Naive thymus-derived CD4-positive, alpha-beta T cell (primary cell): ENCODE data around the gene NARS2. TPM values are rescaled to one million over a fixed set of nuclear protein-coding genes. Genes with fewer than 3 reads are reported as not detected.

Experiments
- ATAC-seq: fragments of 150-1000 bp; cut with Tn5 transposase; 2 replicates; pipeline ENCODE4 v1.10.0; 2021; ENCODE audit warnings: mild to moderate bottlenecking, moderate library complexity
- CTCF ChIA-PET: fragments of 350-600 bp; sonication (Branson Sonifier 250); formaldehyde crosslinking; loops from one replicate; lab custom pipeline; 2021; ENCODE audit warnings: antibody characterized with exemption; lab: Charles Lee
- POLR2A ChIA-PET: fragments of 350-600 bp; sonication (Branson Sonifier 250); formaldehyde crosslinking; loops from one replicate; lab custom pipeline; 2021; ENCODE audit warnings: antibody characterized with exemption, inconsistent platforms; lab: Charles Lee
- DNase-seq, 9 donors: peaks; one replicate each; pipeline versions ENCODE4 v3.0.0 to v3.0.0-alpha.2; 2020 to 2022; ENCODE audit warnings: mixed read lengths in 1 of 9
- H3K27ac ChIP-seq: one replicate; pipeline ENCODE4 v1.7.0; 2013; ENCODE audit warnings: mild to moderate bottlenecking, low read depth, low read length, moderate library complexity
- H3K27me3 ChIP-seq, 2 donors: one replicate each; pipeline ENCODE4 v1.7.0; 2013; ENCODE audit warnings: low read length in 2 of 2, mild to moderate bottlenecking in 2 of 2, moderate library complexity in 2 of 2; ENCODE audit not compliant: control insufficient read depth in 2 of 2, insufficient read depth in 2 of 2
- H3K36me3 ChIP-seq, 3 experiments: 1 replicate in 2 of 3; 2 replicates in 1 of 3; pipeline ENCODE4 v1.7.0; 2013; ENCODE audit warnings: low read length in 3 of 3, mild to moderate bottlenecking in 3 of 3, moderate library complexity in 1 of 3; ENCODE audit not compliant: insufficient read depth in 3 of 3, control insufficient read depth in 2 of 3
- H3K4me1 ChIP-seq, 2 donors: one replicate each; pipeline ENCODE4 v1.7.0; 2013; ENCODE audit warnings: low read length in 2 of 2, mild to moderate bottlenecking in 2 of 2, moderate library complexity in 1 of 2; ENCODE audit not compliant: control insufficient read depth in 2 of 2, insufficient read depth in 2 of 2
- H3K4me3 ChIP-seq: 2 replicates; pipeline ENCODE4 v1.7.0; 2013; ENCODE audit warnings: mild to moderate bottlenecking, low read length
- H3K9me3 ChIP-seq, 3 experiments: 1 replicate in 2 of 3; 2 replicates in 1 of 3; pipeline ENCODE4 v1.7.0; 2013; ENCODE audit warnings: low read length in 3 of 3; ENCODE audit not compliant: control insufficient read depth in 2 of 3
- H3K27ac Mint-ChIP-seq, 9 donors: one replicate each; pipeline ENCODE4 v1.8.0; 2020 to 2022; ENCODE audit warnings: mixed read lengths in 9 of 9, mild to moderate bottlenecking in 8 of 9, moderate library complexity in 5 of 9, inconsistent platforms in 2 of 9
- H3K27me3 Mint-ChIP-seq, 5 donors: one replicate each; pipeline ENCODE4 v1.8.0; 2021 to 2022; ENCODE audit warnings: mixed read lengths in 5 of 5, mild to moderate bottlenecking in 1 of 5
- H3K36me3 Mint-ChIP-seq, 5 donors: one replicate each; pipeline ENCODE4 v1.8.0; 2020 to 2022; ENCODE audit warnings: mixed read lengths in 5 of 5, mild to moderate bottlenecking in 3 of 5, inconsistent platforms in 1 of 5
- H3K4me1 Mint-ChIP-seq, 7 donors: one replicate each; pipeline ENCODE4 v1.8.0; 2020 to 2022; ENCODE audit warnings: mixed read lengths in 7 of 7, mild to moderate bottlenecking in 3 of 7, inconsistent platforms in 1 of 7
- H3K4me3 Mint-ChIP-seq, 10 donors: one replicate each; pipeline ENCODE4 v1.8.0; 2020 to 2022; ENCODE audit warnings: mild to moderate bottlenecking in 10 of 10, mixed read lengths in 10 of 10, moderate library complexity in 6 of 10, inconsistent platforms in 2 of 10
- H3K9me3 Mint-ChIP-seq, 11 donors: one replicate each; pipeline ENCODE4 v1.8.0; 2020 to 2022; ENCODE audit warnings: mixed read lengths in 11 of 11, mild to moderate bottlenecking in 4 of 11, inconsistent platforms in 1 of 11, moderate library complexity in 1 of 11
- intact Hi-C, 2 donors: fragments of 100-400 bp; cut with micrococcal nuclease; formaldehyde crosslinking; loops; one replicate each; pipeline ENCODE4 v1.15.1; 2023
- polyA plus RNA-seq, 2 donors: library from polyadenylated mRNA; unstranded; fragments of 300-500 nt; fragmentation: Illumina TruSeq; gene quantifications; one replicate each; pipeline ENCODE4 v1.2.3, GENCODE V29; 2021
- total RNA-seq, 6 experiments: library from RNA in 5 of 6; stranded (reverse) in 5 of 6; gene quantifications; 1 replicate in 5 of 6; 2 replicates in 1 of 6; pipeline ENCODE4 v1.2.3 and lab custom pipeline; 2021 to 2026

NARS2 gene
- total and polyA plus RNA-seq, 7 experiments from 2014 or later = 9.3 to 21.5 (median 19.0) TPM

DNA sequence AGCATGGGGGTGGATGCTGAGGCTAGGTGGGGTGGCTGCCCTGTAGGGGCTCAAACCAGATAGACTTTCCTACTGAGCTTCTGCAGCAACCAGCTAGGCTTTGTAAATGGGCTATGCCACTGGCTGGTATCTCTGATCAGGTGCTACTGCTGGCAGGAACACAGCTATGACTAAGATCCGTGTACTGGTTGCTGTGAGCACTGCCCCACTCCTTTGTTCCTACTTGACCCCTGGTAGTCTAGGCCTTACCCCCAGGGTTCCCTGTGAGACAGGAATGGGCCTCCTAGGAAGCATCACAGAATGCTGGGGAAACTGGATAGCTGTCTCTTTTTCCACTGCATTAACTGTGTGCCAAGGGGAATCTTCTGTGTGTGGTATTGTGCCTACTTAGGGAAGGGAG lies 98.6 kb downstream of the NARS2 start:
- CTCF ChIA-PET = interaction anchor here (1.1 to 1.2 kb wide), 2 partner anchors 17 to 88 kb away, joined by 3 read pairs; no protein-coding TSS in a partner anchor
- Histone ChIP-seq H3K4me3 (no peak overlapping the region), H3K27ac (no peak overlapping the region), H3K36me3 (peaks cover 0 to 10% (median 0%) of the 10 kb centered on the region in 3 experiments), H3K9me3 (no peaks in the 10 kb centered on the region), H3K27me3 (no peaks in the 10 kb centered on the region), H3K4me1 (no peaks in the 10 kb centered on the region)
- Mint-ChIP-seq H3K9me3 (peaks cover 0 to 6% (median 0%) of the 10 kb centered on the region in 11 donors), H3K27me3 (no peaks in the 10 kb centered on the region), H3K36me3 (peaks cover 12 to 61% (median 46%) of the 10 kb centered on the region in 5 donors), H3K4me3 (no peak overlapping the region), H3K27ac (no peak overlapping the region), H3K4me1 (peaks cover 0 to 2% (median 0%) of the 10 kb centered on the region in 7 donors)
- DNase-seq (no peak), ATAC-seq (no peak)
- intact Hi-C loops = no loop called here
- POLR2A ChIA-PET = no interaction called here

DNA sequence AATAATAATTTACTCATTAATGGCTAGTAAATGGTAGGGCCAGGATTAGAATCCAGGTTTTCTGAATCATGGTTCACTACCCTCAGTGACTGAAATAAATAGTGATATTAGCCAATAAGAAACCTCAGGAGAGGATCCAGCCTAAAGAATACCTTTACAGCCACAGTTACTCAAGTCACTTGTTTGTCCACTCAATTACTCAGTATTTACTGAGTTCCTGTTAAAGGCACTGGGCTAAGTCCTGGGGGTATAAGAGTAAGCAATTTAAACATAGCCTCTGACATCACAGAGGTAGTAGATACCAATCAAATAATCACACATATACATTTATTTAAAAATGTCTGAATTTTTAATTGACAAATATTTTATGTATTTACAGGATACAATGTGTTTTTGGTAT lies 100.2 kb downstream of the NARS2 start:
- no peak overlapping the region for H3K27ac ChIP-seq
- DNase-seq (no peak), ATAC-seq (no peak)
- peaks cover 0 to 5% (median 0%) of the 10 kb centered on the region in 3 experiments for H3K36me3 ChIP-seq
- CTCF ChIA-PET = no interaction called here
- no peaks in the 10 kb centered on the region for H3K4me1 ChIP-seq
- intact Hi-C loops = no loop called here
- H3K4me3 Mint-ChIP-seq = no peak overlapping the region
- H3K9me3 ChIP-seq = no peaks in the 10 kb centered on the region
- POLR2A ChIA-PET = no interaction called here
- no peaks in the 10 kb centered on the region for H3K27me3 ChIP-seq
- no peak overlapping the region for H3K27ac Mint-ChIP-seq
- peaks cover 0 to 7% (median 0%) of the 10 kb centered on the region in 7 donors for H3K4me1 Mint-ChIP-seq
- peaks cover 0 to 6% (median 0%) of the 10 kb centered on the region in 11 donors for H3K9me3 Mint-ChIP-seq
- H3K27me3 Mint-ChIP-seq = no peaks in the 10 kb centered on the region
- no peak overlapping the region for H3K4me3 ChIP-seq
- peaks cover 12 to 63% (median 46%) of the 10 kb centered on the region in 5 donors for H3K36me3 Mint-ChIP-seq

DNA sequence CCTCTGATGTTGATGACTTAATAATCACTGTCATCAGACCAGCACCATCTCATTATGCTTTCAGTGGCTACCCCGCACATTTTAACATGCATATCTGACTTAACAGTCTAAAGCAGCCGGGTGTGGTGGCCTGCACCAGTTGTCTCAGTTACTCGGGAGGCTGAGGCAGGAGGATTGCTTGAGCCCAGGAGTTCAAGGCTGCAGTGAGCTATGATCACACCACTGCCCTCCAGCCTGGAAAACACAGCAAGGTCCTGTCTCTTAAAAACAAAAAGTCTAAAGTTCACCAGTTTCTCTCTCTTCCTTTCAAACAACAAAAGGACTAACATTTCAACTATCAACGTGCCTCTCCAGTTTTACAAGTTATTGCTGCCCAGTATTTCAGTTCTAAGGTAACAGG lies 101.8 kb downstream of the NARS2 start:
- no peak for ATAC-seq
- Mint-ChIP-seq H3K27me3 (no peaks in the 10 kb centered on the region), H3K36me3 (peaks cover 12 to 56% (median 44%) of the 10 kb centered on the region in 5 donors), H3K9me3 (peaks cover 0 to 6% (median 0%) of the 10 kb centered on the region in 11 donors), H3K4me1 (peaks cover 0 to 11% (median 0%) of the 10 kb centered on the region in 7 donors), H3K27ac (no peak overlapping the region), H3K4me3 (no peak overlapping the region)
- DNase-seq = no peak
- ChIA-PET POLR2A (no interaction called here), CTCF (interaction anchor here (0.6 kb wide), 1 partner anchor 28 kb away, joined by 5 read pairs; no protein-coding TSS in a partner anchor)
- Histone ChIP-seq H3K9me3 (no peaks in the 10 kb centered on the region), H3K27me3 (no peaks in the 10 kb centered on the region), H3K4me1 (no peaks in the 10 kb centered on the region), H3K36me3 (peaks cover 0 to 5% (median 0%) of the 10 kb centered on the region in 3 experiments), H3K27ac (no peak overlapping the region), H3K4me3 (no peak overlapping the region)
- intact Hi-C loops = no loop called here

DNA sequence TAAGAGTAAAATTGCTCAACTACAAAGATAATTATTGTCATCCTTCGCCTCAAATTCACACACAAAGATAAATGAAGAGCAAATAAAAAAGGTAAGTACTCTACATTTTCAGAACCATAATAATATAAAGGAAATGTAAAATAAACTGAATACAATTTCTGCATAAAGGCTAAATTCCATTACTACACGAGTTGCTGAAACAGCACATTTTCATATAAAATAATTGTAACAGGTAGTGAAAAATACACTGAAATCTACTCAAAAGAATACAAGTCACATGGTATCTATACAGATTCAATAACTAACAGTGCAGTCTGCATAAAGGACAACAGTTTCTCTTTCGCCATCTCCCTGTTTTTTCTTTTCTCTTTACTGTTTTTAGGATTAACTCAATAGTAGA lies 102.3 kb downstream of the NARS2 start:
- H3K4me3 ChIP-seq = no peak overlapping the region
- no peak overlapping the region for H3K27ac ChIP-seq
- POLR2A ChIA-PET = no interaction called here
- peaks cover 0 to under 1% (median 0%) of the 10 kb centered on the region in 3 experiments for H3K36me3 ChIP-seq
- intact Hi-C loops = no loop called here
- no peaks in the 10 kb centered on the region for H3K9me3 ChIP-seq
- no peaks in the 10 kb centered on the region for H3K27me3 ChIP-seq
- Mint-ChIP-seq H3K9me3 (peaks cover 0 to 6% (median 0%) of the 10 kb centered on the region in 11 donors), H3K27ac (no peak overlapping the region), H3K4me1 (peaks cover 0 to 13% (median 0%) of the 10 kb centered on the region in 7 donors), H3K36me3 (peaks cover 7 to 51% (median 39%) of the 10 kb centered on the region in 5 donors), H3K27me3 (no peaks in the 10 kb centered on the region), H3K4me3 (no peak overlapping the region)
- DNase-seq (no peak), ATAC-seq (no peak)
- H3K4me1 ChIP-seq = no peaks in the 10 kb centered on the region
- CTCF ChIA-PET = interaction anchor here (0.6 kb wide), 1 partner anchor 28 kb away, joined by 5 read pairs; no protein-coding TSS in a partner anchor

DNA sequence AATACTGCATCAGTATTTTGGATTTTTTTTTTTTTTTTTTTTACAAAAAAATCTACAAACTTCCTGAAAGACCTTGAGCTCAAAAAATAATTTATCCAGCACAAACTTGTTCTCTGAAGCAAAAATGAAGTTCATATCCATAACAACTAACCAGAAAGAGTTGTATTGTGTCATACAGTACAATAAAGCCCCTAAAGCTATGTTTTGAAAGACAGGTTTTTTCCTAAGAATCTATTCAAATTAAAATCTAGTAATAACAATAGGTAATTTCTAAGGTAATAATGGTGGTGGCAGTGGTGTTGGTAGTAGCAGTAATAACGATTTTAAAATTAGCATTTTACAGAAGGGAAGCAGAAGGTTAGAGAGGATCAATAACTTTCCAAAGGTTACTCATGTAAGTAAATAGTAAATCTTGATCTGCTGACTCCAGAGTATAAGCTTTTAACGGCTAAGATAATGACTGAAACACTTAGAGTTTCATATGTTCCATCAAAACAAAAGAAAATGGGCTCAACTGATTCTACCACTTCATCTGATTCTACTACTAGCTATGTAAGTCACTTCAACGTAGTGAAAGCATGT lies 103.7 kb downstream of the NARS2 start:
- H3K4me3 Mint-ChIP-seq = no peak overlapping the region
- peaks cover 0 to 6% (median 0%) of the 10 kb centered on the region in 11 donors for H3K9me3 Mint-ChIP-seq
- peaks cover under 1 to 18% (median 2%) of the 10 kb centered on the region in 7 donors for H3K4me1 Mint-ChIP-seq
- Histone ChIP-seq H3K4me3 (no peak overlapping the region), H3K9me3 (no peaks in the 10 kb centered on the region), H3K4me1 (peaks cover 0 to under 1% of the 10 kb centered on the region in 2 donors), H3K27me3 (no peaks in the 10 kb centered on the region), H3K27ac (no peak overlapping the region), H3K36me3 (no peaks in the 10 kb centered on the region)
- ChIA-PET CTCF (no interaction called here), POLR2A (no interaction called here)
- intact Hi-C loops = no loop called here
- ATAC-seq (no peak), DNase-seq (no peak)
- peaks cover 0 to 36% (median 28%) of the 10 kb centered on the region in 5 donors for H3K36me3 Mint-ChIP-seq
- H3K27me3 Mint-ChIP-seq = no peaks in the 10 kb centered on the region
- no peak overlapping the region for H3K27ac Mint-ChIP-seq

DNA sequence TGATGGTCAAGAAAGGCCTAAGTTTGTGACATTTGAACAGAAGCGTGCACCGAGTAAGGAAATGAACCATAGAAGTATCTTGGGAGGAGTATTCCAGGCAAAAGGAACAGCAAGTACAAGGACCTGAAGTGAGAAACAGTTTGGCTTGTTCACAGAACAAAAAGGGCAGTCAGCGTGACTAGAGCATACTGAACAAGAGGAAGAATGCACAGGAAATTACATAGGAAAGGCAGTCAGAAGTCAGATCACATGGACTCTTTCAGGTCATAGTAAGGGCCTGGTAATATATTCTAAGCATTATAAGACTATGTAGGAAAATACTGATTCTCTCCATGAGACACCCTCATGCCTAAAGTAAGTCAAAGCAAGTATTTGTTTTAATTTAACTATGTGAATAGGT lies 104.8 kb downstream of the NARS2 start:
- ATAC-seq = no peak
- no peaks in the 10 kb centered on the region for H3K36me3 ChIP-seq
- no peak overlapping the region for H3K27ac ChIP-seq
- H3K9me3 ChIP-seq = no peaks in the 10 kb centered on the region
- peaks cover 9 to 26% (median 10%) of the 10 kb centered on the region in 7 donors for H3K4me1 Mint-ChIP-seq
- ChIA-PET CTCF (no interaction called here), POLR2A (no interaction called here)
- intact Hi-C loops = loop anchor here in 1 of 2 donors (5.0 kb wide), 2 partner anchors 178 to 648 kb away; partner anchors contain the start of genes AAMDC and RSF1
- H3K27me3 Mint-ChIP-seq = no peaks in the 10 kb centered on the region
- peaks cover 4 to 5% of the 10 kb centered on the region in 2 donors for H3K4me1 ChIP-seq
- no peak overlapping the region for H3K4me3 Mint-ChIP-seq
- H3K36me3 Mint-ChIP-seq = peaks cover 0 to 37% (median 31%) of the 10 kb centered on the region in 5 donors
- H3K9me3 Mint-ChIP-seq = peaks cover 0 to 6% (median 0%) of the 10 kb centered on the region in 11 donors
- no peak for DNase-seq
- H3K27ac Mint-ChIP-seq = peak overlapping the region in 4 of 9 donors; percentile 0 to 71 (median 8)
- H3K27me3 ChIP-seq = no peaks in the 10 kb centered on the region
- H3K4me3 ChIP-seq = no peak overlapping the region
